Fibroblast of lung (primary cell): Measurements from ENCODE around the gene EPB41. TPM values are rescaled to one million over a fixed set of nuclear protein-coding genes. Genes with fewer than 3 reads are reported as not detected.

ENCODE experiments used
- DNase-seq, 2 donors: peaks; one replicate each; pipeline versions ENCODE4 v3.0.0 to v3.0.0-alpha.2; 2010; ENCODE audit warnings: low read depth in 2 of 2
- H2AFZ ChIP-seq: 2 replicates; pipeline ENCODE4 v1.5.1; 2012; ENCODE audit warnings: low read length, control low read depth, inconsistent platforms
- H3K27ac ChIP-seq: 2 replicates; pipeline ENCODE4 v1.5.1; 2011; ENCODE audit warnings: low read length, control low read depth; ENCODE audit not compliant: insufficient read depth
- H3K27me3 ChIP-seq: 2 replicates; pipeline ENCODE4 v1.5.1; 2011; ENCODE audit warnings: mild to moderate bottlenecking, low read length; ENCODE audit not compliant: control insufficient read depth, insufficient read depth
- H3K36me3 ChIP-seq: 2 replicates; pipeline ENCODE4 v1.5.1; 2011; ENCODE audit warnings: low read length; ENCODE audit not compliant: control insufficient read depth, insufficient read depth
- H3K4me1 ChIP-seq: 2 replicates; pipeline ENCODE4 v1.5.1; 2011; ENCODE audit warnings: low read length; ENCODE audit not compliant: control insufficient read depth, insufficient read depth; ENCODE audit errors: extremely low read depth
- H3K4me2 ChIP-seq: 2 replicates; pipeline ENCODE4 v1.5.1; 2011; ENCODE audit warnings: low read length, control low read depth; ENCODE audit not compliant: insufficient read depth; ENCODE audit errors: extremely low read depth
- H3K4me3 ChIP-seq, 4 experiments: fragments of 200-600 bp in 1 of 4; sonication (generic) in 1 of 4; replicated peaks in 1 of 4; 2 replicates each; pipeline ENCODE4 v1.5.1; 2011 to 2016; ENCODE audit warnings: low read length in 4 of 4, low read depth in 3 of 4, mild to moderate bottlenecking in 3 of 4, control low read depth in 2 of 4, inconsistent platforms in 1 of 4, mixed read lengths in 1 of 4; ENCODE audit not compliant: insufficient read depth in 1 of 4; ENCODE audit errors: control extremely low read depth in 1 of 4
- H3K79me2 ChIP-seq: 2 replicates; pipeline ENCODE4 v1.5.1; 2012; ENCODE audit warnings: mild to moderate bottlenecking, low read length, inconsistent platforms; ENCODE audit not compliant: control insufficient read depth, insufficient read depth
- H3K9ac ChIP-seq: 2 replicates; pipeline ENCODE4 v1.5.1; 2011; ENCODE audit warnings: mild to moderate bottlenecking, low read length, control low read depth; ENCODE audit not compliant: insufficient read depth
- H3K9me3 ChIP-seq: 2 replicates; pipeline ENCODE4 v1.5.1; 2012; ENCODE audit warnings: low read depth, low read length; ENCODE audit not compliant: control insufficient read depth, insufficient read depth
- H4K20me1 ChIP-seq: 2 replicates; pipeline ENCODE4 v1.5.1; 2011; ENCODE audit warnings: low read length; ENCODE audit not compliant: control insufficient read depth, insufficient read depth; ENCODE audit errors: extremely low read depth
- CTCF ChIP-seq, 2 donors: IDR thresholded peaks in 1 of 2; conservative IDR thresholded peaks in 1 of 2; 1 replicate in 1 of 2; 2 replicates in 1 of 2; pipeline ENCODE4 v1.5.1; 2011 to 2012; ENCODE audit warnings: low read length in 2 of 2, control low read depth in 1 of 2, inconsistent platforms in 1 of 2, low read depth in 1 of 2, mild to moderate bottlenecking in 1 of 2
- EZH2 ChIP-seq: IDR thresholded peaks from 2 replicates; pipeline ENCODE4 v1.5.1; 2012; ENCODE audit warnings: low read length, control low read depth, mild to moderate bottlenecking; ENCODE audit errors: missing control alignments
- polyA plus RNA-seq, 2 donors: library from polyadenylated mRNA; depleted of rRNA in 1 of 2; stranded (reverse) in 1 of 2; unstranded in 1 of 2; fragments of >200 nt; gene quantifications; 2 replicates each; pipeline ENCODE4 v1.2.1, GENCODE V29; 2011 to 2012; ENCODE audit warnings: missing spikeins in 1 of 2
- total RNA-seq: library from RNA; depleted of rRNA; stranded (reverse); fragments of >200 nt; gene quantifications from 2 replicates; pipeline ENCODE4 v1.2.1, GENCODE V29; 2014

The EPB41 gene
- total and polyA plus RNA-seq, 2 donors (not counting 1 experiment from before 2014, with no cell fraction given), result 7.4 to 38.0 TPM

DNA sequence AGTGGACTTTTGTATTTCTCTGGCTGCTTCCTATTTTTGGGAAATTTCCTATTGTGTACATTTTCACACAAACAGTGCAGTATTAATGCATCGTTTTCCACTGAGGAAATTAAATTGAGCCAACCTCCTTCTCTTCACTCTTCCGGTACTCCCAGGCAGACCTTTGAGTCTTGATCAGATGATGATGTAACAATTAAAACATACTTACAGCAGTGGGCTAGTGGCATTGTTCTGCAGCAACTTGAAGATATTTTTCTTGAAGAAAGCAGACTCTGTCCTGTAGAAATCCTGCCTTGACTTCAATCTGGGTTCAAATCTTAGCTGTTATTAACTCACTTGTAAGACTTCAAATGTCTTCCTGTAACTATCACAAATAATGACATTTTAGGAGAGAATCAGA lies 228.3 kb downstream of the EPB41 start:
- H2AFZ ChIP-seq, result no peak overlapping the region

DNA sequence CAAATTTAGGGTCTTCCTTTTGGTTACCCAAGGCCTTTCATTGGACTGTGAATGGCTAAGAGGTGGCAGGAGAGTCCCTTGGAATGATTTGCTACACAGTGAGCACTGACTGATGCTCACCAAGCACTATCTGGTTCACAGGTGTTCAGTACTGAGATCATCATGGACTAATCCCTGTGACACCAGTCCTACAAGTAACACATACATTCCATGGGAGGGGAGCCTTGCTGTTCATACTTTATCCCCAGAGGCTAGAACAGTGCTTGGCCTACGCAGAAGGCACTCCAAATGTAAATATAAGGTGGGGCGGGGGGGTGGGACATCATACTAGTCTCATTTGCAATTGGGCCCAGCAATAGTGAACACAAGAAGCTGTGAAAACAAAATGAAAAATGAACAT lies 229.8 kb downstream of the EPB41 start:
- H3K36me3 ChIP-seq, result peaks cover 11% of the 10 kb centered on the region
- no peak for DNase-seq
- no peak overlapping the region for H2AFZ ChIP-seq
- H3K27ac ChIP-seq, result no peak overlapping the region
- no peaks in the 10 kb centered on the region for H3K9me3 ChIP-seq
- no peaks in the 10 kb centered on the region for H4K20me1 ChIP-seq
- H3K9ac ChIP-seq, result no peak overlapping the region
- TF ChIP-seq EZH2 (no peak), CTCF (conservative IDR thresholded peaks at IDR 0.05 in 1 of 2, IDR thresholded peaks at IDR 0.05 in 1 of 2; ENCODE audit: low read depth in 1 of 2, low read length in 2 of 2) (no peak)
- H3K4me2 ChIP-seq, result no peak overlapping the region
- H3K27me3 ChIP-seq, result no peaks in the 10 kb centered on the region
- H3K79me2 ChIP-seq, result no peaks in the 10 kb centered on the region
- H3K4me1 ChIP-seq, result peaks cover 17% of the 10 kb centered on the region
- no peak overlapping the region for H3K4me3 ChIP-seq

More for the DNA sequence above, 228.3 kb downstream of the EPB41 start:
- no peaks in the 10 kb centered on the region for H3K27me3 ChIP-seq
- H4K20me1 ChIP-seq, result no peaks in the 10 kb centered on the region
- no peaks in the 10 kb centered on the region for H3K36me3 ChIP-seq
- no peak overlapping the region for H3K9ac ChIP-seq
- no peak for DNase-seq
- H3K27ac ChIP-seq, result no peak overlapping the region
- no peaks in the 10 kb centered on the region for H3K9me3 ChIP-seq
- no peak overlapping the region for H3K4me3 ChIP-seq
- peaks cover 15% of the 10 kb centered on the region for H3K4me1 ChIP-seq
- TF ChIP-seq CTCF (conservative IDR thresholded peaks at IDR 0.05 in 1 of 2, IDR thresholded peaks at IDR 0.05 in 1 of 2; ENCODE audit: low read depth in 1 of 2, low read length in 2 of 2) (no peak), EZH2 (no peak)
- H3K4me2 ChIP-seq, result no peak overlapping the region
- H3K79me2 ChIP-seq, result no peaks in the 10 kb centered on the region

- Histone ChIP-seq H3K9ac (no peak overlapping the region), H3K4me2 (no peak overlapping the region), H3K4me1 (peaks cover 17% of the 10 kb centered on the region), H3K4me3 (no peak overlapping the region), H3K79me2 (no peaks in the 10 kb centered on the region), H3K27me3 (no peaks in the 10 kb centered on the region), H4K20me1 (no peaks in the 10 kb centered on the region), H3K9me3 (no peaks in the 10 kb centered on the region), H3K36me3 (peaks cover 16% of the 10 kb centered on the region), H2AFZ (no peak overlapping the region), H3K27ac (peak overlapping the region; percentile 85)
- peak; percentile 72 to 93 for DNase-seq
- no peak for TF ChIP-seq EZH2
- no peak for TF ChIP-seq CTCF (conservative IDR thresholded peaks at IDR 0.05 in 1 of 2, IDR thresholded peaks at IDR 0.05 in 1 of 2; ENCODE audit: low read depth in 1 of 2, low read length in 2 of 2)
Measured at GRCh38 chr1:29145739-29146437, 231.5 kb downstream of the EPB41 start.
